Upper lobe of right lung (tissue), 1 donor: ENCODE results near the gene ADAMTS6. TPM values are rescaled to one million over a fixed set of nuclear protein-coding genes. Genes with fewer than 3 reads are reported as not detected.

ENCODE experiments used
- ATAC-seq: fragments of 200-7000 bp; cut with Tn5 transposase; one replicate; pipeline ENCODE4 v1.9.1; 2020; ENCODE audit warnings: mild to moderate bottlenecking, moderate library complexity
- DNase-seq: peaks from one replicate; pipeline ENCODE4 v3.0.0-alpha.2; 2020
- H3K27ac ChIP-seq: fragments of 200-600 bp; one replicate; pipeline ENCODE4 v1.8.0; 2022
- H3K27me3 ChIP-seq: fragments of 200-600 bp; one replicate; pipeline ENCODE4 v1.8.0; 2022; ENCODE audit warnings: mild to moderate bottlenecking
- H3K36me3 ChIP-seq: fragments of 200-600 bp; one replicate; pipeline ENCODE4 v1.8.0; 2022
- H3K4me1 ChIP-seq: fragments of 200-600 bp; one replicate; pipeline ENCODE4 v1.8.0; 2022
- H3K4me3 ChIP-seq: fragments of 200-600 bp; one replicate; pipeline ENCODE4 v1.8.0; 2022; ENCODE audit warnings: mild to moderate bottlenecking
- H3K9me3 ChIP-seq: fragments of 200-600 bp; one replicate; pipeline ENCODE4 v1.8.0; 2022
- intact Hi-C: fragments of 100-400 bp; cut with DNase I; formaldehyde crosslinking; loops from one replicate; pipeline ENCODE4 v1.11.0; 2022
- total RNA-seq: library from RNA; stranded (reverse); fragmentation: NEBNext Ultra II Directional; extraction: Animal tissue kit (Norgen Biotek cat#: 25700); gene quantifications from one replicate; pipeline ENCODE4 v1.2.1, GENCODE V29; 2021
- TF ChIP-seq, protein P1 (sequence below): fragments of 200-600 bp; IDR thresholded peaks from one replicate; pipeline ENCODE4 v1.8.0; 2022; ENCODE audit warnings: antibody characterized with exemption
- donor health status: DM: no; HTN: yes; CAD: no; lungs with severe emphysema.

Gene ADAMTS6
- total RNA-seq, 1 donor from 2014 or later, result 2.3 TPM

DNA sequence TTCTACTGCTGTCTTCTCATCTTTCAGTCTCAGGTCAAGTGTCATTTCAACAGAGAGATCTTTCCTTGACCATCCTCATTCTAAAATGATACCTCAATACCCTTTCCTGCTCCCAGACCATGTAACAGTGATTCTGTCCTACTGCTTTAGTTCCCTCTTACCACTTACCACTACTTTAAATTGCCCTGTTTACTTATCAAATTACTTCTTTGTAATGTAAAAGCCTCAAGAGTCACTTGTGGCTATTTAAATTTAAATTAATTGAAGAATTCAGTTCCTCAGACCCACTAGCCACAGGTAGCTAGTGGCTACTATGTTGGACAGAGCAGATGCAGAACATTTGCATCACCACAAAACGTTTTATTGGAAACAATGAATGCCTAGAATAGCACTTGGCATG lies 217.3 kb downstream of the ADAMTS6 start:
- no peak overlapping the region for H3K4me3 ChIP-seq
- no peaks in the 10 kb centered on the region for H3K36me3 ChIP-seq
- TF ChIP-seq, protein P1, sequence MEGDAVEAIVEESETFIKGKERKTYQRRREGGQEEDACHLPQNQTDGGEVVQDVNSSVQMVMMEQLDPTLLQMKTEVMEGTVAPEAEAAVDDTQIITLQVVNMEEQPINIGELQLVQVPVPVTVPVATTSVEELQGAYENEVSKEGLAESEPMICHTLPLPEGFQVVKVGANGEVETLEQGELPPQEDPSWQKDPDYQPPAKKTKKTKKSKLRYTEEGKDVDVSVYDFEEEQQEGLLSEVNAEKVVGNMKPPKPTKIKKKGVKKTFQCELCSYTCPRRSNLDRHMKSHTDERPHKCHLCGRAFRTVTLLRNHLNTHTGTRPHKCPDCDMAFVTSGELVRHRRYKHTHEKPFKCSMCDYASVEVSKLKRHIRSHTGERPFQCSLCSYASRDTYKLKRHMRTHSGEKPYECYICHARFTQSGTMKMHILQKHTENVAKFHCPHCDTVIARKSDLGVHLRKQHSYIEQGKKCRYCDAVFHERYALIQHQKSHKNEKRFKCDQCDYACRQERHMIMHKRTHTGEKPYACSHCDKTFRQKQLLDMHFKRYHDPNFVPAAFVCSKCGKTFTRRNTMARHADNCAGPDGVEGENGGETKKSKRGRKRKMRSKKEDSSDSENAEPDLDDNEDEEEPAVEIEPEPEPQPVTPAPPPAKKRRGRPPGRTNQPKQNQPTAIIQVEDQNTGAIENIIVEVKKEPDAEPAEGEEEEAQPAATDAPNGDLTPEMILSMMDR, result no peak
- H3K9me3 ChIP-seq, result no peaks in the 10 kb centered on the region
- H3K4me1 ChIP-seq, result no peaks in the 10 kb centered on the region
- no peak for ATAC-seq
- H3K27me3 ChIP-seq, result no peaks in the 10 kb centered on the region
- DNase-seq, result no peak
- no peak overlapping the region for H3K27ac ChIP-seq
- intact Hi-C loops, result no loop called here

DNA sequence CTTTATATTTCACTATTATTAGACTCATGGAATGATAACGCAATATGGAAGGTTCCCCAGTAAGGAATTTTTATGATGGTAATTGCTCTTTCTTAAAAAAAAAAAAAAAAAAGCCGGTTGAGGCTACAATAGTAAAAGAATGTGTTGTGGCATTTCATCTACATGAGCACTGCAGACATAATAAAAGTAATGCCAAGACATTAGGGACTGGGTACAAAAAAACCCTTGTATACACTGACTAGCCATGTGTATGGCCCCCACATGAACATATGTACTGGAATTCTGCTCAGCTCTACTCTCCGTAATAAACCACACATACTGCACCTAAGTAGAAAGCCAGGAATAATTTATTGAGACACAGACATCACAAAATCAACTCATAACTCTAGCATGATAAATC lies 218.4 kb downstream of the ADAMTS6 start:
- intact Hi-C loops, result no loop called here
- H3K9me3 ChIP-seq, result no peaks in the 10 kb centered on the region
- TF ChIP-seq, protein P1, result no peak
- ATAC-seq, result no peak
- no peak overlapping the region for H3K4me3 ChIP-seq
- no peak for DNase-seq
- H3K36me3 ChIP-seq, result no peaks in the 10 kb centered on the region
- H3K27me3 ChIP-seq, result no peaks in the 10 kb centered on the region
- no peak overlapping the region for H3K27ac ChIP-seq
- no peaks in the 10 kb centered on the region for H3K4me1 ChIP-seq

DNA sequence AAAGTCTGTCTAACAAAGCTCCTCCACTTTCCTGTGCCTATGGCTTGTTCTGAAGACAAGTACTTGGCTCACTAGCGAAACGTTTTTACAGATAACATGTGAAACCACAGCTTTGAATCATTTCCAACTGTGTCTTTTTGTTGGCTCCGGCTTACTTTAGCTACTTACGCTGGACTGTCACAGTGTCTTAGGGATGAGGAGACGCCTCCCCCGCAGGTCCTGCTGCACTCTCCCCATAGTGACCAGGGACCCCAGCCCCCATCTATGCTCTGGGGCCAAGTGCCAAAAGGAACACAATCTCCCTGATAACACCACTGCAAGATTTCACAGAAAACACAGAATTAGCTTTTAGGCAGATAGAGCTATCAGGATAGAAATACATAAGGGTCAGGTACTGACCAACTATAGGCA lies 219.1 kb downstream of the ADAMTS6 start:
- Histone ChIP-seq H3K9me3 (no peaks in the 10 kb centered on the region), H3K27ac (no peak overlapping the region), H3K4me1 (no peaks in the 10 kb centered on the region), H3K4me3 (no peak overlapping the region), H3K36me3 (no peaks in the 10 kb centered on the region), H3K27me3 (no peaks in the 10 kb centered on the region)
- ATAC-seq (no peak), DNase-seq (no peak)
- TF ChIP-seq, protein P1, result no peak
- intact Hi-C loops, result no loop called here

DNA sequence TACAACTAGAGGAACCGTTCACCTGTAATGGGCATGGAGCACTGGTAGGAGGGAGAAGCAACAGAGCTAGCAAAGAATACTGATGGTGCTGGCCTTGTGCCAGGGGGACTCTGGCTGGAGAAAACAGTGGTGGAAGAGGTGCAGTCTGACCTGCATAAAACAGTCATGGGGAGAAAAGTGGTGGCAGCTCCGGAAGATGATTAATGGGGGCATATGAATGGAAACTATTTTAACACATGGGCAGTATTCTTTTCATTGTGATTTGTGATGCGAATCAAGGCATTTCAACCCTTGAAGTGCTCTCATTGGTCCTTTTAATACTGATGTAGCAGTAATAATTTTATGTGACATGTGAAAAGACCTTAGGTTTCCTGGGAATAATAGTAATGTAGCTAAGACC lies 219.6 kb downstream of the ADAMTS6 start:
- Histone ChIP-seq H3K36me3 (no peaks in the 10 kb centered on the region), H3K4me3 (no peak overlapping the region), H3K9me3 (no peaks in the 10 kb centered on the region), H3K27me3 (no peaks in the 10 kb centered on the region), H3K27ac (no peak overlapping the region), H3K4me1 (no peaks in the 10 kb centered on the region)
- DNase-seq, result no peak
- ATAC-seq, result no peak
- TF ChIP-seq, protein P1, result no peak
- intact Hi-C loops, result no loop called here

DNA sequence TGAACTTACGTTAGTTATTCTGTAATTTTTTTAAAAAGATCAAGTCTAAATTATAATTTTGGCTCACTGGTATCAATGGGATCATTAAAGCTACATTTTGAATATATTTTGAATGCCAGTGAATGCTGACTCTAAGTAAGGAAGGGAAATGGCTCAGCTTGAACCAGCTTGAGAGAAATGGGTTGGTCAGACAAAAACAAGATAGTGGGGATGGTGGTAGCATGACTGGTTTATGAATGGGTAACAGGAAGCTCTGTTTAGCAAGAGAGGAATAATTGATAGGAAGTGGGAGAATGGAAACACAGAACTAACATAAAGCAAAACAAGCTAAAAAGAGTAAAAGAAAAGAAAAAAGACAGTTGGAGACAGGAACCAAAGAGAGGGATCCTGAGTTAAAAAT lies 220.2 kb downstream of the ADAMTS6 start:
- no peaks in the 10 kb centered on the region for H3K36me3 ChIP-seq
- ATAC-seq (no peak), DNase-seq (no peak)
- H3K4me1 ChIP-seq, result no peaks in the 10 kb centered on the region
- H3K27ac ChIP-seq, result no peak overlapping the region
- TF ChIP-seq, protein P1, result no peak
- H3K27me3 ChIP-seq, result no peaks in the 10 kb centered on the region
- H3K4me3 ChIP-seq, result no peak overlapping the region
- intact Hi-C loops, result no loop called here
- H3K9me3 ChIP-seq, result no peaks in the 10 kb centered on the region

DNA sequence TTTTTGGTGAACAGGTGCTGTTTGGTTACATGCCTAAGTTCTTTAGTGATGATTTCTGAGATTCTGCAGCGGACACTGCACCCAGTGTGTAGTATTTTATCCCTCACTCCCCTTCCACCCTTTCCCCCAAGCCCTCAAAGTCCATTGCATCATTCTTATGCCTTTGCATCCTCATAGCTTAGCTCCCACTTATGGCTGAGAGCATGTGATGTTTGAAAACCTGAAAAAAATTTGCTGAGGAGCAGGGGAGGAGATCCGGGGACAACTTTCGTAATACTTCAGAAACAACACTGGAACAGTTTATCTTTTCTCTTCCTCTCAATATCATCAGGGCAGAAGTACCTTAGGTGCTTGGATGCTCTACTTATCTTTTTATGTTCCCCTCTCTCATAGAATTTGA lies 226.4 kb downstream of the ADAMTS6 start:
- Histone ChIP-seq H3K27ac (no peak overlapping the region), H3K4me1 (no peaks in the 10 kb centered on the region), H3K36me3 (no peaks in the 10 kb centered on the region), H3K9me3 (no peaks in the 10 kb centered on the region), H3K4me3 (no peak overlapping the region), H3K27me3 (no peaks in the 10 kb centered on the region)
- TF ChIP-seq, protein P1, result no peak
- DNase-seq, result no peak
- ATAC-seq, result no peak
- intact Hi-C loops, result no loop called here
